ENCODE results near the gene GREM1.

GREM1 gene

GRCh38 chr15:32790352-32790999, 72.7 kb downstream of the GREM1 start:
- DNase-seq, result no peak

DNA sequence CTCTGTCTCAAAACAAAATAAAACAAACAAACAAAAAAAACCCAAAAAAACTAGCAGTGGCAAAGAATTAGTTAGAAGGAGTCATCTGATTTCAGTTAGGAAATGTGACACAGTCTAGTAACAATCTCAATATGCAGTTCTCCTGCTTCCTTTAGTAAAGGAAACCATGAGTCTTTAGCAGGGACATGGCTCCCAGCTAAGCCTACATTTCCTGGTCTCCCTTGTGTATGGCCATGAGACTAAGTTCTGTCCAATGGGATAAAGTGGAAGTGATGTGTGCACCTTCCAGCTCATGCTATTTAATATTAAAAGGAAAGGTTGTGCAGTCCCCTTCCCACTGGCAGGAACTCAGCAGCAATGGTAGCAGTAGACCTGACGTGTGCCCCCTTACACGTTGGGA, 74.6 kb downstream of the GREM1 start:
- no peak for DNase-seq

Data from effector CD8-positive, alpha-beta T cell (primary cell).